G401.6 (cell line): ENCODE results near the gene HIVEP2.

ENCODE experiments used
- FAIRE-seq: peaks from 2 replicates; lab custom pipeline; 2012; peaks lifted over from hg19 to GRCh38; lab: Jason Lieb, UNC

Gene HIVEP2

GRCh38 chr6:142783499-142783898 is 161.5 kb downstream of the HIVEP2 start:
- FAIRE-seq: no peak

GRCh38 chr6:142781129-142781528 is 163.8 kb downstream of the HIVEP2 start:
- FAIRE-seq: no peak

GRCh38 chr6:142773859-142774648 is 170.9 kb downstream of the HIVEP2 start:
- FAIRE-seq: no peak

- FAIRE-seq: no peak
Measured at GRCh38 chr6:142773324-142773723, 171.7 kb downstream of the HIVEP2 start.

GRCh38 chr6:142771162-142771561 is 173.8 kb downstream of the HIVEP2 start:
- FAIRE-seq: no peak

- no peak for FAIRE-seq
Measured at GRCh38 chr6:142765306-142765705, 179.7 kb downstream of the HIVEP2 start.

GRCh38 chr6:142764311-142764710 is 180.7 kb downstream of the HIVEP2 start:
- no peak for FAIRE-seq

- no peak for FAIRE-seq
Measured at GRCh38 chr6:142763205-142763604, 181.8 kb downstream of the HIVEP2 start.

GRCh38 chr6:142761756-142762155 is 183.2 kb downstream of the HIVEP2 start:
- no peak for FAIRE-seq

- FAIRE-seq: no peak
Measured at GRCh38 chr6:142760152-142760551, 184.8 kb downstream of the HIVEP2 start.

- FAIRE-seq: no peak
Measured at GRCh38 chr6:142758629-142759025, 186.3 kb downstream of the HIVEP2 start.

- no peak for FAIRE-seq
Measured at GRCh38 chr6:142757852-142758628, 186.9 kb downstream of the HIVEP2 start.

GRCh38 chr6:142756215-142756630 is 188.8 kb downstream of the HIVEP2 start:
- no peak for FAIRE-seq

GRCh38 chr6:142753196-142753595 is 191.8 kb downstream of the HIVEP2 start:
- FAIRE-seq: no peak

- no peak for FAIRE-seq
Measured at GRCh38 chr6:142752348-142752747, 192.6 kb downstream of the HIVEP2 start.

GRCh38 chr6:142751452-142751851 is 193.5 kb downstream of the HIVEP2 start:
- no peak for FAIRE-seq

GRCh38 chr6:142750998-142751397 is 194.0 kb downstream of the HIVEP2 start:
- FAIRE-seq: no peak

- no peak for FAIRE-seq
Measured at GRCh38 chr6:142749556-142749955, 195.4 kb downstream of the HIVEP2 start.

- FAIRE-seq: no peak
Measured at GRCh38 chr6:142746524-142746923, 198.5 kb downstream of the HIVEP2 start.

- FAIRE-seq: no peak
Measured at GRCh38 chr6:142744836-142745235, 200.1 kb downstream of the HIVEP2 start.

GRCh38 chr6:142740449-142740848 is 204.5 kb downstream of the HIVEP2 start:
- FAIRE-seq: no peak

GRCh38 chr6:142738731-142739130 is 206.2 kb downstream of the HIVEP2 start:
- FAIRE-seq: no peak

GRCh38 chr6:142738035-142738396 is 207.0 kb downstream of the HIVEP2 start:
- FAIRE-seq: no peak
